Body of pancreas (tissue), 4 donors: ENCODE data around the gene FGL2.

Experiments
- POLR2A ChIP-seq, 3 donors: fragments of 450-650 bp; IDR thresholded peaks; one replicate each; pipeline ENCODE4 v1.6.1; 2016; ENCODE audit warnings: antibody characterized with exemption in 3 of 3, mild to moderate bottlenecking in 2 of 3
- TF ChIP-seq, protein P1 (sequence below), 7 experiments: fragments of 450-650 bp in 4 of 7; fragments of 200-600 bp in 3 of 7; sonication (generic) in 3 of 7; IDR thresholded peaks; one replicate each; pipeline ENCODE4 v1.5.1; 2016 to 2019; ENCODE audit warnings: antibody characterized with exemption in 7 of 7

DNA sequence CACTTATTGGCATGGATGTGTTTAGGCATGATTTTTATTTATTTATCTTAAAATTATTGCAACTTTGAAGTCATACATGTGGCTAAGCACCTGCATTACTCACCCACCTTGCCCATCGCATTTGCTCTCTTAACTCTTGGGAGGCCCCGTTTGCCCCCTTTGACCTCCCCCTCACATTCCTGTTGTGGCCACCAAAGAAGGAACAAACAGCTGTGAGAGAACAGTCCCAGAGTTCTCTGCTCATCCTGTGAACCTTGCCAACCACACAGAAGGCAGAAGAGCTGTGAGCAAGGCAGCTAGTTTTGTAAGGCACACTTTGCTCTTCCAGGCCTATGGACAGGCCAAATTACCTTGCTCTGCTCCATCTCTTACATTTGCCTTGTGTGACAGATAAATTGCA is 23.6 kb upstream of the FGL2 start:
- TF ChIP-seq, protein P1, sequence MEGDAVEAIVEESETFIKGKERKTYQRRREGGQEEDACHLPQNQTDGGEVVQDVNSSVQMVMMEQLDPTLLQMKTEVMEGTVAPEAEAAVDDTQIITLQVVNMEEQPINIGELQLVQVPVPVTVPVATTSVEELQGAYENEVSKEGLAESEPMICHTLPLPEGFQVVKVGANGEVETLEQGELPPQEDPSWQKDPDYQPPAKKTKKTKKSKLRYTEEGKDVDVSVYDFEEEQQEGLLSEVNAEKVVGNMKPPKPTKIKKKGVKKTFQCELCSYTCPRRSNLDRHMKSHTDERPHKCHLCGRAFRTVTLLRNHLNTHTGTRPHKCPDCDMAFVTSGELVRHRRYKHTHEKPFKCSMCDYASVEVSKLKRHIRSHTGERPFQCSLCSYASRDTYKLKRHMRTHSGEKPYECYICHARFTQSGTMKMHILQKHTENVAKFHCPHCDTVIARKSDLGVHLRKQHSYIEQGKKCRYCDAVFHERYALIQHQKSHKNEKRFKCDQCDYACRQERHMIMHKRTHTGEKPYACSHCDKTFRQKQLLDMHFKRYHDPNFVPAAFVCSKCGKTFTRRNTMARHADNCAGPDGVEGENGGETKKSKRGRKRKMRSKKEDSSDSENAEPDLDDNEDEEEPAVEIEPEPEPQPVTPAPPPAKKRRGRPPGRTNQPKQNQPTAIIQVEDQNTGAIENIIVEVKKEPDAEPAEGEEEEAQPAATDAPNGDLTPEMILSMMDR (IDR thresholded peaks at IDR 0.05), result no peak
- no peak for TF ChIP-seq POLR2A (IDR thresholded peaks at IDR 0.05)
